Gastroesophageal sphincter (tissue), 3 donors: ENCODE data around the gene CECR2.

ENCODE experiments used
- EP300 ChIP-seq: sonication (generic); formaldehyde crosslinking; IDR thresholded peaks from one replicate; pipeline ENCODE4 v1.6.1; 2017; ENCODE audit warnings: antibody characterized with exemption, mild to moderate bottlenecking
- TF ChIP-seq, protein P1 (sequence below), 4 experiments: fragments of 200-600 bp in 2 of 4; fragments of 450-650 bp in 2 of 4; sonication (generic) in 1 of 4; IDR thresholded peaks; one replicate each; pipeline ENCODE4 v1.5.1; 2017 to 2019; ENCODE audit warnings: antibody characterized with exemption in 4 of 4, mild to moderate bottlenecking in 2 of 4, moderate library complexity in 2 of 4

DNA sequence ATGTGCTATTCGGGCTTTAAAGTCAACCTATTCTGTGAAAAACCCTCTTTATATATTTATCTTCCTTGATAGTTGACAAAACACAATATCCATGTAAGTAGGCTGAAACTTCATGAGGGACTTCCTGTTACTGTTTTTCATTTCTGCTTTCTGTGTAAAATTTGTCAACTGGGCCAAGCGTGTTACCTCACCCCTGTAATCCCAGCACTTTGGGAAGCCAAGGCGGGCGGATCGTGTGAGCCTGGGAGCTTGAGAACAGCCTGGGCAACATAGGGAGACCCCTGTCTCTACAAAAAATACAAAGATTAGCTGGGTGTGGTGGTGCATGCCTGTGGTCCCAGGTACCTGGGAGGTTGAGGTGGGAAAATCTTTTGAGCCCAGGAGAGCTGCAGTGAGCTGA lies 127.6 kb downstream of the CECR2 start:
- TF ChIP-seq EP300, result no peak
- TF ChIP-seq, protein P1, sequence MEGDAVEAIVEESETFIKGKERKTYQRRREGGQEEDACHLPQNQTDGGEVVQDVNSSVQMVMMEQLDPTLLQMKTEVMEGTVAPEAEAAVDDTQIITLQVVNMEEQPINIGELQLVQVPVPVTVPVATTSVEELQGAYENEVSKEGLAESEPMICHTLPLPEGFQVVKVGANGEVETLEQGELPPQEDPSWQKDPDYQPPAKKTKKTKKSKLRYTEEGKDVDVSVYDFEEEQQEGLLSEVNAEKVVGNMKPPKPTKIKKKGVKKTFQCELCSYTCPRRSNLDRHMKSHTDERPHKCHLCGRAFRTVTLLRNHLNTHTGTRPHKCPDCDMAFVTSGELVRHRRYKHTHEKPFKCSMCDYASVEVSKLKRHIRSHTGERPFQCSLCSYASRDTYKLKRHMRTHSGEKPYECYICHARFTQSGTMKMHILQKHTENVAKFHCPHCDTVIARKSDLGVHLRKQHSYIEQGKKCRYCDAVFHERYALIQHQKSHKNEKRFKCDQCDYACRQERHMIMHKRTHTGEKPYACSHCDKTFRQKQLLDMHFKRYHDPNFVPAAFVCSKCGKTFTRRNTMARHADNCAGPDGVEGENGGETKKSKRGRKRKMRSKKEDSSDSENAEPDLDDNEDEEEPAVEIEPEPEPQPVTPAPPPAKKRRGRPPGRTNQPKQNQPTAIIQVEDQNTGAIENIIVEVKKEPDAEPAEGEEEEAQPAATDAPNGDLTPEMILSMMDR (IDR thresholded peaks at IDR 0.05), result no peak
